HepG2 (cell line): ENCODE results near the gene MEF2B. TPM values are rescaled to one million over a fixed set of nuclear protein-coding genes. Genes with fewer than 3 reads are reported as not detected.
A peak's percentile ranks its signal among the peaks of the same experiment; 100 is the strongest.

Source experiments
- ARHGAP35 ChIP-seq: sonication (generic); formaldehyde crosslinking; IDR thresholded peaks from 2 replicates; pipeline ENCODE4 v1.9.0; 2022; ENCODE audit warnings: mild to moderate bottlenecking, inconsistent platforms, moderate library complexity, missing genetic modification reagents, borderline replicate concordance
- ARNTL ChIP-seq: sonication (generic); formaldehyde crosslinking; IDR thresholded peaks from 2 replicates; pipeline ENCODE4 v1.4.0; 2020; ENCODE audit warnings: mild to moderate bottlenecking, missing genetic modification reagents
- CBFB ChIP-seq: sonication (generic); formaldehyde crosslinking; IDR thresholded peaks from 2 replicates; pipeline ENCODE4 v1.4.0; 2020; ENCODE audit warnings: missing genetic modification reagents
- CEBPZ ChIP-seq: IDR thresholded peaks from 2 replicates; pipeline ENCODE4 v1.6.1; 2012; ENCODE audit warnings: low read length, improper control_type of control experiment
- HIVEP1 ChIP-seq: sonication (generic); formaldehyde crosslinking; IDR thresholded peaks from 2 replicates; pipeline ENCODE4 v1.4.0; 2020; ENCODE audit warnings: mild to moderate bottlenecking, missing genetic modification reagents
- IRF9 ChIP-seq: sonication (generic); formaldehyde crosslinking; IDR thresholded peaks from 2 replicates; pipeline ENCODE4 v1.8.0; 2022; ENCODE audit warnings: missing genetic modification reagents, mild to moderate bottlenecking, borderline replicate concordance
- KLF15 ChIP-seq: sonication (generic); formaldehyde crosslinking; IDR thresholded peaks from 2 replicates; pipeline ENCODE4 v1.8.1; 2023; ENCODE audit warnings: borderline replicate concordance, mild to moderate bottlenecking, inconsistent platforms, missing genetic modification reagents, mixed read lengths
- MBNL3 ChIP-seq: fragments of 250-450 bp; sonication (Bioruptor Pico); conservative IDR thresholded peaks from 2 replicates; pipeline ENCODE4 v1.8.0; 2022; ENCODE audit warnings: mild to moderate bottlenecking, inconsistent platforms
- NFE2L1 ChIP-seq: sonication (generic); formaldehyde crosslinking; IDR thresholded peaks from 2 replicates; pipeline ENCODE4 v1.4.0; 2020; ENCODE audit warnings: missing genetic modification reagents, mild to moderate bottlenecking, borderline replicate concordance
- PHF20 ChIP-seq: sonication (generic); formaldehyde crosslinking; IDR thresholded peaks from 2 replicates; pipeline ENCODE4 v1.5.0; 2020; ENCODE audit warnings: mild to moderate bottlenecking, missing genetic modification reagents
- TMF1 ChIP-seq: sonication (generic); formaldehyde crosslinking; IDR thresholded peaks from 2 replicates; pipeline ENCODE4 v1.8.1; 2022; ENCODE audit warnings: low read depth, missing genetic modification reagents
- ZBTB49 ChIP-seq: sonication (generic); formaldehyde crosslinking; IDR thresholded peaks from 2 replicates; pipeline ENCODE4 v1.4.0; 2020; ENCODE audit warnings: missing genetic modification reagents, borderline replicate concordance
- ZIK1 ChIP-seq: sonication (generic); formaldehyde crosslinking; IDR thresholded peaks from 2 replicates; pipeline ENCODE4 v1.5.0; 2020; ENCODE audit warnings: mild to moderate bottlenecking, low read depth, missing genetic modification reagents, borderline replicate concordance
- ZNF333 ChIP-seq: sonication (generic); formaldehyde crosslinking; IDR thresholded peaks from 2 replicates; pipeline ENCODE4 v1.4.0; 2020; ENCODE audit warnings: mild to moderate bottlenecking, missing genetic modification reagents, borderline replicate concordance
- ZNF367 ChIP-seq: sonication (generic); formaldehyde crosslinking; IDR thresholded peaks from 2 replicates; pipeline ENCODE4 v1.4.0; 2020; ENCODE audit warnings: missing genetic modification reagents, borderline replicate concordance
- ZNF577 ChIP-seq: sonication (generic); formaldehyde crosslinking; IDR thresholded peaks from 2 replicates; pipeline ENCODE4 v1.4.0; 2020; ENCODE audit warnings: mild to moderate bottlenecking, low read depth, missing genetic modification reagents, borderline replicate concordance
- ZNF761 ChIP-seq: sonication (generic); formaldehyde crosslinking; conservative IDR thresholded peaks from 2 replicates; pipeline ENCODE4 v1.4.0; 2020; ENCODE audit warnings: mild to moderate bottlenecking, missing genetic modification reagents
- polyA plus RNA-seq, 8 experiments: library from polyadenylated mRNA; depleted of rRNA in 3 of 8; stranded (reverse) in 7 of 8; unstranded in 1 of 8; fragments of >200 nt; fragmentation: Illumina TruSeq in 4 of 8; extraction: Trizol in 4 of 8; gene quantifications; 2 replicates each; pipeline versions ENCODE4 v1.2.1 to v1.2.3, GENCODE V29; 2011 to 2016; ENCODE audit warnings: low read depth in 4 of 8, missing spikeins in 1 of 8, mixed read lengths in 1 of 8; ENCODE audit not compliant: insufficient read depth in 1 of 8
- total RNA-seq, 5 experiments: library from RNA; depleted of rRNA; stranded (reverse); fragments of >200 nt; fragmentation: Illumina TruSeq; extraction: Trizol; gene quantifications; 2 replicates each; pipeline ENCODE4 v1.2.3, GENCODE V29; 2016; ENCODE audit warnings: low read depth in 1 of 5
- TF ChIP-seq, protein P1 (sequence below), 2 experiments: IDR thresholded peaks; 2 replicates each; pipeline ENCODE4 v1.6.1; 2011 to 2012; ENCODE audit warnings: low read length in 2 of 2, borderline replicate concordance in 1 of 2, low read depth in 1 of 2, mild to moderate bottlenecking in 1 of 2, moderate library complexity in 1 of 2

Gene MEF2B
- total and polyA plus RNA-seq, 2 of the 13 experiments (the other 11 are each of a cell fraction or from before 2014, with no cell fraction given), result 1.2 to 1.7 TPM

DNA sequence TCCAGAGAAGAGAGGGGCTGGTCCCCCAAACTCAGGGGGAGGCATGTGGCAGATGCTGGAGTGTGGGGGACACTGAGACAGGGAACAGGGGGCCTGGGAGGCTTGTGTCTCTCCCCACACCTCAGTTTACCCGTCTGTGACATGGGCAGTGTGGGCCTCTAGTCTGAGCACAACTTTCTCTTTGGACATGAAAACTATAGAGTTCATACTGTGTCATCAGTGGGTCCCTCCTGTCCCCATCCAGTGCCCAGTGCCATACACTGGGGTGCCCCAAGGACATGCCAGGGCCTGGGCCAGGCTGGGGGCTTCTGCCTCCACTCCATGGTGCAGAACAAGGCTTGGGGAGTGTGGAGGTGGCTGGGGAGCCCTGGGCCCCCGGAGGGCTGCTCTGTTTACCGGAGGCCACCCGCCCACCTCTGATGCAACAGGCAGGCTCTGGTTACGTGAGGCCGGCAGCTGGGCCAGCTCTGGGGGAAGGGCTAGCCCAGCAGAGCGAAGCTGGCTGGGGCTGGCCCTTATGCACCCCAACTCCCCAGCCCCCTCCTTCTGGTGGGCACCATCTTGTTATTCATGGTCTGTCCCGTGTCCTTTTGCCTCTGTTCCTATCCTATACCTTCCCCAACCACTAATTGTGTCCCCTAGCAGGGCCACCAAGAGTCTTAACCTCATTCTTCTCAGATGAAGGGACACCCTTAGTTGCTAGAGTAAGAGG lies 1.9 kb upstream of the MEF2B start (continued):
- TF ChIP-seq IRF9 (CRISPR knock-in tag), result peak; percentile 57; the same call in 1 of the 2 replicates
- no peak for TF ChIP-seq ARNTL (CRISPR knock-in tag)
- TF ChIP-seq TMF1 (CRISPR knock-in tag), result no peak
- peak; percentile 54; the same call in 1 of the 2 replicates for TF ChIP-seq HIVEP1 (CRISPR knock-in tag)
- no peak for TF ChIP-seq ZBTB49 (CRISPR knock-in tag)
- TF ChIP-seq ZNF761 (CRISPR knock-in tag), result 0 out of 2 replicates have a peak, but pooled peaks have one; percentile 61
- peak; percentile 88; the same call in 1 of the 2 replicates for TF ChIP-seq CBFB (CRISPR knock-in tag)
- TF ChIP-seq, protein P1, sequence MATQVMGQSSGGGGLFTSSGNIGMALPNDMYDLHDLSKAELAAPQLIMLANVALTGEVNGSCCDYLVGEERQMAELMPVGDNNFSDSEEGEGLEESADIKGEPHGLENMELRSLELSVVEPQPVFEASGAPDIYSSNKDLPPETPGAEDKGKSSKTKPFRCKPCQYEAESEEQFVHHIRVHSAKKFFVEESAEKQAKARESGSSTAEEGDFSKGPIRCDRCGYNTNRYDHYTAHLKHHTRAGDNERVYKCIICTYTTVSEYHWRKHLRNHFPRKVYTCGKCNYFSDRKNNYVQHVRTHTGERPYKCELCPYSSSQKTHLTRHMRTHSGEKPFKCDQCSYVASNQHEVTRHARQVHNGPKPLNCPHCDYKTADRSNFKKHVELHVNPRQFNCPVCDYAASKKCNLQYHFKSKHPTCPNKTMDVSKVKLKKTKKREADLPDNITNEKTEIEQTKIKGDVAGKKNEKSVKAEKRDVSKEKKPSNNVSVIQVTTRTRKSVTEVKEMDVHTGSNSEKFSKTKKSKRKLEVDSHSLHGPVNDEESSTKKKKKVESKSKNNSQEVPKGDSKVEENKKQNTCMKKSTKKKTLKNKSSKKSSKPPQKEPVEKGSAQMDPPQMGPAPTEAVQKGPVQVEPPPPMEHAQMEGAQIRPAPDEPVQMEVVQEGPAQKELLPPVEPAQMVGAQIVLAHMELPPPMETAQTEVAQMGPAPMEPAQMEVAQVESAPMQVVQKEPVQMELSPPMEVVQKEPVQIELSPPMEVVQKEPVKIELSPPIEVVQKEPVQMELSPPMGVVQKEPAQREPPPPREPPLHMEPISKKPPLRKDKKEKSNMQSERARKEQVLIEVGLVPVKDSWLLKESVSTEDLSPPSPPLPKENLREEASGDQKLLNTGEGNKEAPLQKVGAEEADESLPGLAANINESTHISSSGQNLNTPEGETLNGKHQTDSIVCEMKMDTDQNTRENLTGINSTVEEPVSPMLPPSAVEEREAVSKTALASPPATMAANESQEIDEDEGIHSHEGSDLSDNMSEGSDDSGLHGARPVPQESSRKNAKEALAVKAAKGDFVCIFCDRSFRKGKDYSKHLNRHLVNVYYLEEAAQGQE (IDR thresholded peaks at IDR 0.05; ENCODE audit: borderline replicate concordance in 1 of 2, low read depth in 1 of 2, low read length in 2 of 2), result no peak
- no peak for TF ChIP-seq ZNF367 (CRISPR knock-in tag)
- TF ChIP-seq NFE2L1 (CRISPR knock-in tag), result no peak
- TF ChIP-seq PHF20 (CRISPR knock-in tag), result no peak
- TF ChIP-seq ZNF333 (CRISPR knock-in tag), result no peak
- TF ChIP-seq ZNF577 (CRISPR knock-in tag), result no peak
- TF ChIP-seq ZIK1, result no peak
- TF ChIP-seq CEBPZ, result no peak
- no peak for TF ChIP-seq ARHGAP35
- TF ChIP-seq KLF15 (CRISPR knock-in tag), result no peak
- no peak for TF ChIP-seq MBNL3 (CRISPR knock-in tag)
